NCI-H128 (cell line): ENCODE results near the gene PYGB.
"Not testable (repeated sequence)": the region's sequence is repeated elsewhere in the genome, so short reads cannot be mapped to it uniquely, and the experiment has no call there.

ENCODE experiments used
- DNase-seq: peaks from one replicate; lab custom pipeline; 2025; ENCODE audit not compliant: unreplicated experiment; lab: John Stamatoyannopoulos, UW

PYGB gene

DNA sequence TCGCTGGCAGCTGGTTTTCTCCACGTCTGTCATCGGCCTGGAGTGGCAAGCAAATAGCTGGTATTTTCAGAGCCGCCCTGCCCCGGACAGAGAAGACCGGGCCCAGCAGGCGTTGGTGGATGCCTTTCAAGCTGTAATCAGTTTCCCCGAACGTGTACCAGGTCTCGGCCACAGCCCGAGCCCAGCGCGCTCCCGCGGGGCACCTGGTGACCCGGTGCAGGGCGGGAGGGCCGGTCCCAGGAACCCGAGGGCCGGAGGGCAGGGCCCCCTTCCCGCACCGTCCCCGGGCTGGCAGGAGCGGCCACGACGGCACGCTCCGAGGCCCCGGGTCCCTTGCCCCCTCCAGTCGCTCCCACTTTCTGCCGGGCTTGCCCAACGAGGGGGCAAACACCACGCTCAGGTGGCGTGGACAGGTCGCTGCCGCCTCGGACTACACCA, 348 bp upstream of the PYGB start:
- DNase-seq = no peak

DNA sequence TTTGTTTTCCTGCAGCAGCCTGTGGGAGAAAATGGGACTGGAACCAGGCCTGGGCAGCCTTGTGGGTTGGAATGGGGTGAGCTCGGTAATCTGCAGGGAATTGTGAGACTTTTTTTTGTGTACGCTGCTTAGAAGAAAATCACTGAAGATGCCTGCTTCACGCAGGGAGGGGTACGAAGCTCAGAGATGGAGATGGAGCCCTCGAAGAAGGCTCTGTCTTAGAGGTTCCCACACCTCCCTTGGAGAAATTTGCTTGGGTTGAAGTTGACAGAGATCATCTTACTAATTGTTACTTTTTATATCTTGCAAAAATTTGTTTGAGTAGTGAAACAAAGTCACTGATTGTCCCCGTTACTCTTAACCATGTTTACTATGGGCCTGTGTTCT, 894 bp downstream of the PYGB start:
- DNase-seq = no peak

DNA sequence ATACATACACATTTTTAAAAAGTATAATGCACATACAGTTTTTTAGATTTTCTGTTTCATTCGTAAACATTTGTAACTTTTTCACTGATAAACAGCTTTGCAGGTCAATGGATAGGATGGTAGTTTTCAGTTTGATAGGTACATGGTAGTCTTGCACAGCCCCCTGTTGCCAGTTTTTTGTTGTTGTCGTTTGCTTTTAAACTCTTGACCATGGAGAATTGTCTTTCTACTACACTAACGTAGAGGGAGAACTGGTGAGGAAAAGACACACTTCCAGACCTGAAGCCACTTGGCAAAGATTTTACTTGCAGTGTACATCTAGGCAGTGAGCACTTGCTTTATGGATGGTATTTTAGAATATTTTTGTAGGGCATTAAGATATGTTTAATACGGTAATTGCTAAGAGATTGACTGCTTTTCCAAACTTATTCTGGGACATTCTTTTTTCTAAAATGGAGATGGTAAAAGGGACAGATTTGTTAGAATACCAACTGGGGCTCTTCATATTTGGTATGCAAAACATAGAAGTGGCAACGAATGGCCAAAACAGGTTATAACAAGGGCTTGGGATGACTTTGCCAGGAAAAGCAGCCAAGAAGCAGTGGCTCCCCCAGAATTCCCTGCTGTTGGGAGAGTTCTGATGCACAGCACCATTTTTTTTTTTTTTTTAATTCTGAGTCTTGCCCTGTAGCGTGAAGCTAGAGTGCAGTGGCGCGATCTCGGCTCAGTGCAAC, 1.5 kb downstream of the PYGB start:
- DNase-seq = no peak

DNA sequence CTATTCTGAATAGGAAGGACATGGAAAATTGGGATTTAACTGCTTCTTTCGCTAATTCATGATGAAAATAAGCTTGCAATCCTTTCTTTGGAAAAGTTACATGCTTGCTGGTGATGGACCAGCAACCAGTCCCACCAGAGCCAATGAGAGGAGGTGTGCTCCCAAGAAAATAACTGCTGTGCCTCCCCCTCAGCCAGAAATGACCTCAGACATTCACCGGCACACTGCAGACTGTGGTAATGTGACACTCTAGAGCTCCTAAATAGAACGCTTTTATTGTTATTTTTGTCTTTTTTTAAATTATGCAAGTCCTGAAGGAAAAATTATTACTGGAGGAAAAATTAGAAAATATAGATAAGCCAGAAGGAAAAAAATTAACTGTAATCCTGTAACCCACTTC, 2.6 kb downstream of the PYGB start:
- no peak for DNase-seq

DNA sequence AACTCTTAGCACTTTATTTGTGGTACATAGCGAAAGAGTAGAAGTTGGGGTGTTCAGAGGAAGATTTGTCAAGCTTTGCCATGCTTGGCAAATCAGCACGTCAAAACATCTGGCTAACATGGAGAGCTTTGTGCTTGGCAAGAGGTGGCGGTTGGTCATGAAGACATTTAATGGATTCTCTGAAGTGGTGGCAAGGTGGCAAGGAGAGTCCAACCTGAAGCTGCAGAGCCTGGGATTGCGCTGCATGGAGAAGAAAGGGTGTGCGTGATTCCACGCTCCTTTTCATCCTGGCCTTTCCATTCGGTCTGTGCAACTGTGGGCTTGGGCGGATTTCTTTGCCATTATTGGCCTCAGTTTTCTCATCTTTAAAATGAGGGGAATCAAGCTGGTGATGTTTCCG, 3.1 kb downstream of the PYGB start:
- DNase-seq = no peak

DNA sequence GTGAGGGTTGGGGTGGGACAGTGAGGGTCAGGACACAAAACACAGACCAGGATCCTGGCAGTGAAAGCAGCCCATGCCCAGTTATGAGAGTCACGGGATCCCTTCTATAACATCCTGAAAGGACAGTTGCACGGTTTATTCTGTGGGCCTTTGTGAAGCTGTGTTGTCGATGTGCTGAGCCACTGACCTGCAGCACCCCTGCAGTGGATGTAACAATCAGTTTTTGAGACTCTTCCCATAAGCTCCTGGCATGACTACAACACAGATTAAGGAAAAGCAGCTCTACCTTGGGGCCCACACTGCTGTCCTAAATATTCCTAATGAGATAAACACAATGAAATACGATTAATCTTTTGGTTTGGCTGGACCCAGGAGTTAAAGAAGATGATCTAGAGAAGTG, 3.7 kb downstream of the PYGB start:
- DNase-seq = no peak

DNA sequence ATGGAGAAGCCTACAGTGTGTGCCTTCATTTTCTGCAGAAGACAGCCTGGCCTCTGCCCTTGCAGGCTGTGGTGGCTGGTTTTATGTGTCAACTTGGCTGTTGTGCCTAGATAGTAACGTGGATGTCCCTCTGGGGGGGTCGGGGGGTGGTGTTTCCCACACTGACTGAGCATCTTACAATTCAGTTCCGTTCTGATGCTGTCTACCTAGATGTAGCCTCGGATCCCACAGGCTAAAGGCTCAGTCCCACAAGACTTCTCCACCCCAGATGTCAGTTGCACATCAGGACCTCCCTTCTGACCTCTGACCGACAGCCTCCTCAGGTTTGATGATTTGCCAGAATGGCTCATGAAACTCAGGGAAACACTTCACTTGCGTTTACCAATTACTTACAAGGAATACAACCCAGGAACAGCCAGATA, 4.4 kb downstream of the PYGB start:
- no peak for DNase-seq

DNA sequence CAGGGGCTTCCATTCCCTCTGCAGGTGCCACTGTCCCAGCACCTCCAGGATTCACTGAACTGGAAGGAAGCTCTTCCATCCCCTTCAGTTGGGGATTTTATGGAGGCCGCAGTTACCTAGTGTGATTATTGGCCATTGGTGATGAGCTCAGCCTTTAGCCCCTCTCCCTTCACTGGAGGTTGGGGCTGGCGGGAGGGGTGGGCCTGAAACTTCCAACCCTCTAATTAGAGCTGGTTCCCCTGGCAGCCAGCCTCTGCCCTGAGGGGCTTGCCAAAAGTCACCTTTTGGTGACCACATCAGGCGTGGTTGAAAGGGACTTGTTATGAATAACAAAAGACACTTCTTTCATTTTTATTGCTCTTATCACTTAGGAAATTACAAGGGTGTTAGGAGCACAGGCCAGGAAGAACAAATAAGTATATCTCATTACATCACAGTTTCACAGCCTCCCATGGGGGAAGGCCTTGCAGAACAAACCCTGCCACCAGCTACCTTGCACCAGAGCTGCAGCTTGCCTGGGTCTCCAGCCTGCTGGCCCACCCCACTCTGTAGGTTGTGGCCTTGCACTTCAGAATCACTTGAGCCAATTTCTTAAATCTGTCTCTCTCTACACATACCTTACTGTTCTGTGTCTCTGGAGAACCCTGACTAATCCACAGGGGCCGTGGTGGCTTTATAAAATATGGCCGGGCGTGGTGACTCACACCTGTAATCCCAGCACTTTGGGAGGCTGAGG, 5.0 kb downstream of the PYGB start:
- no peak for DNase-seq

DNA sequence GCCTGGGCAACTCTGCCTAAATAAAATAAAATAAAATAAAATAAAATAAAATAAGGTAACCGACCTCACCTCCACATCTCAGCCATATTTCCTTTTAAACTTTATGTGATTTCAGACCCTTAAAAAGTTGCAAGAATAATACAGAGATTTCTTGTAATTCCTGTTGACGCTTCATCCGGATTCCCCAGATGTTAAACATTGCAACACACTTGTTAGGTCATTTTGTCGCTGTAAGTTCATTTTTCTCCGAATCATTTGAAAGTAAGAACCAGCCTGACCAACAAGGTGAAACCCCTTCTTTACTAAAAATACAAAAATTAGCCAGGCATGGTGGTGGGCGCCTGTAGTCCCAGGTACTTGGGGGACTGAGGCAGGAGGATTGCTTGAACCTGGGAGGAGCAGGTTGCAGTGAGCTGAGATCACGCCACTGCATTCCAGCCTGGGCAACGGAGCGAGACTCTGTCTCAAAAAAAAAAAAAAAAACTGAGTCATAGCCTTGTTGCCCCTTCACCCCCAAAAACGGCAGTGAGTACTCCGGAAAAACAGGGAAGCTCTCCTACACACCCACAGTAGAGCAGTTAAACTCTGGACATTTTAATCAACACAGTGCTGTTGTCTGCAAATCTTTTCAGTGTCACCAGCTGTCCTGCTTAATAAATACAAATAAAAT, 5.9 kb downstream of the PYGB start:
- DNase-seq = no peak

DNA sequence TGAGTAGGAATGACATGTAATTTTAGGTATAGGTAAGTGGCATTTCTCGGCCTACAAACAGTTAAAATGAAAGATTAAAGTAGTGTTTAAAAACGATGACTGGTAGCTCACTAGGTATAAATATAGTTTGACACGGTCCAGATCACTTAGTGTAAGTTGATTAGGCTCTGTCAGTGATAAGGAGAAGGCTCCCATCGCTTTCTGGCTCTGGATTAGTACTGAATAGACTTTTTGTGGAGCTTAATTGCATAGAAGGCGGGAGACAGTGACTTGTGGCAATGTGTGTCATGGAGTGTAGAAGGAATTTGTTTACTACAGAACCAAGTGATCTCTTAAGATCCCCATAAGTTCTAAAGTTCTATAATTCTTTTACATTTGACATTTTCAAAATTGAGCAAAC, 6.7 kb downstream of the PYGB start:
- no peak for DNase-seq

DNA sequence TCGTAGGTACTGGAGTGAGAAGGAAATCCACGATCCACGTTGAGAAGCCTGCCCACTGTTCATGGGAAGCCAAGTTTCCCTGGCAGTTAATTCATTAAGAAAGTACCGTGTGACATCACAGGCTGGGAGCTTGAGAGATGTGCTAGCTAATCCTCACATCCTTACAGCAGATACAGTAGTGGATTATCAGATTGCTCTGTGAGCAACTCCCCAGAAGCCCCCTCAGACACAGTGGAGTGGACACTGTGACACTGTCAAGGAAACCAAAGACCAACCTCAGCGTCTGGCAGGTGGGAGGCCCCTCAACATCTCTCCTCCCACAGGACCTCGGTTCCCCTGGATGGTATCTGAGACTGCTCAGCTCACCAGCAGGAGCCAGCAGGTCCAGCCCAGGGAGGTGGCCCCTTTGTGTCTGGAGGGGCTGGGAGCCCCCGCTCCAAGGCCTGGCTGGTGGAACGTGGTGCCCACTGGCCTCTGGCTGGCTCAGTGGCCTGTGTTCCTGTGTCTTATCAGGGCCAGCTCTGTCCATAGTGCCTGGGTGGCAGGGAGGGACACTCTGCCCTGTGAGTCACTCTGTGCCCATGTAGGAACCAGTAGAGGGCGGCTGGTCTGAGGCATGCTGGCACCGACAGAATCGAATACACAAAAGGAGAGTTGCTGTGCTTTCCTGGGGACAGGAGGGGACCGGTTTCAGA, 7.2 kb downstream of the PYGB start:
- no peak for DNase-seq

DNA sequence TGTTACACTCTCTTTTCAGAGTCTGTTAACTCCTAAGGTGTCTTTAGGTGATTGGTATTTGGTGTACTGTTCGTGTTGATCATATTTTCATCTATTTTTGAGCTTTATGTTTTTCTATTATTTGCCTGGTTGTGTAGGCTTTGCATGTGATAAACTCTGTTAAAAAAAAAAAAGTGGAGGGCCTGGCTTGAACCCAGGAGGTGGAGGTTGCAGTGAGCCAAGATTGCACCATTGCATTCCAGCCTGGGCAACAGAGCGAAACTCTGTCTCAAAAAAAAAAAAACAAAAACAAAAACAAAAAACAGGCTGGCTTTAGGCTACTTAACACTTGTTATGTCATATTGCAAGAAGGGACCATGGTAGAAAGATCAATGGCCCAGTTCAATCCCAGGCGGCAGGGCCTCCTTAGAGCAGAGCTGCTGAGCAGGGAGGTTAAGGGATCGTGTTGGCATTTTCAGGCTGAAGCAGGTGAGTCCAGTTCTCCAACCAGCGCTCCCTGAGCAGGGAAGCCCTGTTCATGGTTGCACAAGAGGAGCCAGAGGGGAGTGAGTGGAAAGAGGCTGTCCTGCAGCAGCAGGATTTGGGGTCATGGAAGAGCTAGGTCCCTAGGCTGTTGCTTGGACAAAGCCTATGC, 8.5 kb downstream of the PYGB start:
- DNase-seq = no peak

DNA sequence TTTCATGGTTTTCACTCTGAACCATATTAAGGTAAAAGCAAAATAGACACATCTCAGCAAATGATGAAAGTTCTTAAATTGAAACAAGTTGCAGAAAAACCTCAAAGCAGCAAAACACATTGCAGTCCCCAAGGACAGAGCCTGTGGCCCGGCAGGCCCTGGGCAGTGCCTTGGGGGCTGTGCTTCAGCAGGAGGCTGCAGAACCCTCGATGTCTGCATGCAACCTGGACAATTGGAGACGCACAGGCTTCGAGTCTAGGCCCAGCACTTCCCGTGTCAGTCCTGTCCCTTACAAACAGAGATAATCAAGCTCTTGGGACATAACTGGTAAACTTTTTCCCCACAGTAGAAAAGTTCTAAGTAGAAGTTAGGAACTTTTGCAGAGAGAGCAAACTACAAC, 9.2 kb downstream of the PYGB start:
- DNase-seq = no peak

DNA sequence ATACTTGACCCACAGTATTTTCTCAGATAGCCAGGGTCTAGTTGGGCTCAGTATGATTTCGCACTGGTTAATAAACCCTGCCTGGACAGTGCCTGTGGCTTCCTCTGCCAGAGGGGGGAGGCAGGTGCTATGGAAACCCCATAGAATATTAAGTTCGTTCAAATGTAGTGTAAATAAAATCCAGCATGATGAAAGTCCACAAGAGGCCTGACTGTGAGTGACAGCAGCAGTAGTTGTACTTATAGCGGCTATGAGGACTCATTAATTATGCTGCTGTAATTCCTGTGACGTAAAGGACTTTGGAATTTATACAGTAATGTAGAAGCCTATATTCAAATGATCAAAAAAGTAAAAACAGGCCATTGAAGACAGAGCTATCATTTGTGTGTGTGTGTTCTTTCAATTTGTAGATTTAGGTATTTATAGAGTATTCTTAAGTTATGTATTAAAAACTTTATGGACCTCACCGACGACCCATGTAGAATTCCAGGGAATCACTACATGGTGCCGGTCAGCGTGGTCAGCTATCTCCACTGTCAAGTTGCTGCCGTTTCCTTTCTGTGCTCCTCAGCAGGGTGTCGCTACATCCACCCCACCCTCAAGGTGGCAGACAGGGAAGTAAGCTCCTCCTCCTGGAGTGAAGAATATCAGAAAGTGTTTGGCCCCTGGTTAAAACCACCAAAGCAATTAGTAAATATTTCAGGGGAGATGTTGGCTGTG, 10.0 kb downstream of the PYGB start:
- no peak for DNase-seq

DNA sequence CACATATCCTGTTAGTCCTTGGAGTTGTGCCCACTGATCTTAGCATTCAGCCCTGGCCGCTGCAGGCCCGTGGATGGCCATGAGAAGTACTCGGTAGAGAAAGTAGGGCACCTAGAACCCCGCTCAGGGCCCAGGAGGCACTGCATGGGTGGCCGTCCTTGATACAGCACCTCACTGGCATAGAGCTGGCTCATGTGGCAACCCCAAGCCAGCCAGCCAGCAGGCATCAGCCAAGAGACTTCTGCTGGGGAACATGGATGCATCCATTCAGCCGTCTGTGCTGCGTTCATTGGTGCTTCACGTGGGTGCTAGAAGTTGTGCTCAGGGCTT, 10.6 kb downstream of the PYGB start:
- no peak for DNase-seq

DNA sequence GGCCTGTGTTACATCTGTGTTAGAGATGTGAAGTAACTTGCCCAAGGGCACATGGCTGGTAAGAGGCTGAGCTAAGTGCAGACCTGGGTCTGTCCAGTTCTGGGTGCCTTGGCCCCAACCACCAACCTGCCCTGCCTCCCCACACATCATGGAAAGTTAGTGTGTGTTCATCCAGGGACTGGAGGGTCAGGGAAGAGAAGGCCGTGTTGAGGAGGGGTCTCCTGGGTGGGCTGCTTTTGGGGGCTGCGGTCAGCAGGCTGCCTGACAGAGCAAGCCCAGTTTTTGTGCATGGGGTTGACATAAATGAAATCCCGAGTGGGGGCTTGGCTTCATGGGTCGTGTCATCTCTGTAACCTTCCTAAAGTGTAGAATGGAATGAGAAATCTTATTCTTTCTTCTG, 10.9 kb downstream of the PYGB start:
- DNase-seq = no peak

DNA sequence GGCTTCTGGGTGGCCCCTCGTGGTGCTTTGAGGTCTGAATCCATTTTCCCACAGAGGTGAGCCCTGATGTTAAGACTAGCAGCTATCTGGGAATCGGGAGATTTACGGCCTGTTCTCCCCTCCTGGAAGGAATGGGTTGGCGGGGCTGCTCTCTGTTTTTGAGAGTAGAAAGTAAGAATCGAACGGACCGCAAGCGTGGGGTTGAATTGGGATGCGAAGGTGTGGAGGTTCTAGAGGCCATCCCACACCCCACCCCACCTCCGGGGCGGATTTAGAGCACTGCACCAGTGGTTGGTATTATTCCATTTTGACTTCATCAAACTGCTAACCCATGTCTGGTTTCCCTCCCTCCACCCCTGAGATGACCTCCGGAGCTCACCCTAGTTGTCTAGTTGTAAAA, 11.5 kb downstream of the PYGB start:
- no peak for DNase-seq

DNA sequence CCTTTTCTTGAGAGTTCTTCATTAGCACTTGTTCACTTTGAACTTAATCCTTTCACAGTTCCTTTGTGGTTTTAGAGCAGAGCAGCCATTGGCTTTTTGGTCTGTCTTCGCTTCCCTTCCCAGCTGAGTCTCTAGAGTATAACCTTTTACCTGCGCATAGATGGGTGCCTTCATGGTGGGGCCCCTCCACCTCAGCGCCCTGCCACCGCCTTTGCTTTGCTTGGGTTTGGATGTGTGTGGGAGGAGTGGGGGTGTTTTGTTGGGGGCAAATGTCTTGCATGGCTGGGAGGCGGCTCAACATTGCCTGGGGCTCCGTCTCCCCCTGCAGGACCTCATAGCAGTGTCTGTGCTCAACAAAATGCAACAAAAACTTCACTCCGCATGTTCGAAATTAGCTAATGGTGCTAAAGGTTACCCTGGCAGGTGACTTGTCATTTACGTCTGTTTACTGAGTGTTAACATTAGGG, 11.9 kb downstream of the PYGB start:
- DNase-seq = no peak

DNA sequence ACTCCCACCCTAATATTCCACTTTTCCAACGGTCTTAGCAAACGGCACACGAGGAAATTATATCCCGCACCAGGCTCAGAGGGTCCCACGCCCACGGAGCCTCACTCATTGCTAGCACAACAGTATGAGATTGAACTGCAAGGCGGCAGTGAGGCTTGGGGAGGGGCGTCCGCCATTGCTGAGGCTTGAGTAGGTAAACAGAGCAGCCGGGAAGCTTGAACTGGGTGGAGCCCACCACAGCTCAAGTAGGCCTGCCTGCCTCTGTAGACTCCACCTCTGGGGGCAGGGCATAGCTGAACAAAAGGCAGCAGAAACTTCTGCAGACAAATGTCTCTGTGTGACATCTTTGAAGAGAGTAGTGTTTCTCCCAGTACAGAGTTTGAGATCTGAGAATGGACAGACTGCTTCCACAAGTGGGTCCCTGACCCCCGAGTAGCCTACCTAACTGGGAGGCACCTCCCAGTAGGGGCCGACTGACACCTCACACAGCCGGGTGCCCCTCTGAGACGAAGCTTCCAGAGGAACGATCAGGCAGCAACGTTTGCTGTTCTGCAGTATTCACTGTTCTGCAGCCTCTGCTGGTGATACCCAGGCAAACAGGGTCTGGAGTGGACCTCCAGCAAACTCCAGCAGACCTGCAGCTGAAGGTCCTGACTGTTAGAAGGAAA, 13.0 kb downstream of the PYGB start:
- not testable (repeated sequence) for DNase-seq
